ENCODE results near the gene MICAL2.

MICAL2 gene

DNA sequence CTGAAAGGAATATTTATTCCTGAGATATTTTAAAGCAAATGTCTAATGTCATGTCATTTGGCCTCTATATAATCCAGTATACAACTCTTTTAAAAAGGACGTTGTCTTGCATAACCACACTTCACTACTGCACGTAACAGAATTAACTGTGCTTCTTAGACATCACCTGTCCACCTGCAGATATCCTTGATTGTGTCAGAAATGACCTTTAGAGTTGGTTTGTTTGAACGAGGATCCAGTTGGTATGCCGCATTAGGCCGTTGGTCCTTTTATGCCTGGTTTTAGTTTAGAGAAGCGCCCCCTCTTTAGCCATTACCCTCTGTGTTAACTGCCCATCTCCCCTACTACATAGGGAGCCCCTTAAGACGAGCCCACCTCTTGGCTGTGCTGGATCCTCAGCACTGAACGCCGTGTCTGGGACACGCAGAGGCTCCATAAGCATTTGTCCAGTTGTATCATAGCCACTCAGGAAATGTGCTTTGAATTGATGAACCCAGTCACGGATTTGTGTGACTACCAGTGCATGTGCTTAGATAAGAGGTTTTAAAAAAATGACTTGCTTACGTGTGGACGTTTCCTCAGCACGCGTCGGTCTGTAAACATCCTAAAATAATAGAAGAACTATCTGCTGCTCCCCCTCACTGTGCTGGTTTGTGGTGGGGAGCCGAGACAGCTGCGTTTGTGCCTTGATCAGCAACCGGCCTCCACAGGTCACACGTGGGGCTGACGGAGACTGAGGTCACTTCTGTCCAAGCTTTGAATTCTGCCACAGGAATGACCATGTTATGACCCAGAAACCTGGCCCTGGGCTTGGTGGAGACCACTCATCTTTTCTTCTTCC, 4.0 kb downstream of the MICAL2 start:
- no peak for TF ChIP-seq TAF1 (IDR thresholded peaks at IDR 0.05; ENCODE audit: borderline replicate concordance, insufficient read depth, low read length)
- no peak for TF ChIP-seq POLR2AphosphoS5 (IDR thresholded peaks at IDR 0.05; ENCODE audit: low read depth, low read length)
- TF ChIP-seq FOXP2 (optimal IDR thresholded peaks at IDR 0.05; ENCODE audit: borderline replicate concordance, extremely low read depth, extremely low read length, insufficient read depth): no peak
- no peak for TF ChIP-seq SIN3A (IDR thresholded peaks at IDR 0.05; ENCODE audit: borderline replicate concordance, insufficient read depth, low read length)
- TF ChIP-seq, protein P1, sequence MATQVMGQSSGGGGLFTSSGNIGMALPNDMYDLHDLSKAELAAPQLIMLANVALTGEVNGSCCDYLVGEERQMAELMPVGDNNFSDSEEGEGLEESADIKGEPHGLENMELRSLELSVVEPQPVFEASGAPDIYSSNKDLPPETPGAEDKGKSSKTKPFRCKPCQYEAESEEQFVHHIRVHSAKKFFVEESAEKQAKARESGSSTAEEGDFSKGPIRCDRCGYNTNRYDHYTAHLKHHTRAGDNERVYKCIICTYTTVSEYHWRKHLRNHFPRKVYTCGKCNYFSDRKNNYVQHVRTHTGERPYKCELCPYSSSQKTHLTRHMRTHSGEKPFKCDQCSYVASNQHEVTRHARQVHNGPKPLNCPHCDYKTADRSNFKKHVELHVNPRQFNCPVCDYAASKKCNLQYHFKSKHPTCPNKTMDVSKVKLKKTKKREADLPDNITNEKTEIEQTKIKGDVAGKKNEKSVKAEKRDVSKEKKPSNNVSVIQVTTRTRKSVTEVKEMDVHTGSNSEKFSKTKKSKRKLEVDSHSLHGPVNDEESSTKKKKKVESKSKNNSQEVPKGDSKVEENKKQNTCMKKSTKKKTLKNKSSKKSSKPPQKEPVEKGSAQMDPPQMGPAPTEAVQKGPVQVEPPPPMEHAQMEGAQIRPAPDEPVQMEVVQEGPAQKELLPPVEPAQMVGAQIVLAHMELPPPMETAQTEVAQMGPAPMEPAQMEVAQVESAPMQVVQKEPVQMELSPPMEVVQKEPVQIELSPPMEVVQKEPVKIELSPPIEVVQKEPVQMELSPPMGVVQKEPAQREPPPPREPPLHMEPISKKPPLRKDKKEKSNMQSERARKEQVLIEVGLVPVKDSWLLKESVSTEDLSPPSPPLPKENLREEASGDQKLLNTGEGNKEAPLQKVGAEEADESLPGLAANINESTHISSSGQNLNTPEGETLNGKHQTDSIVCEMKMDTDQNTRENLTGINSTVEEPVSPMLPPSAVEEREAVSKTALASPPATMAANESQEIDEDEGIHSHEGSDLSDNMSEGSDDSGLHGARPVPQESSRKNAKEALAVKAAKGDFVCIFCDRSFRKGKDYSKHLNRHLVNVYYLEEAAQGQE (IDR thresholded peaks at IDR 0.05; ENCODE audit: insufficient read depth in 1 of 2, low read depth in 2 of 2, low read length in 2 of 2): no peak

DNA sequence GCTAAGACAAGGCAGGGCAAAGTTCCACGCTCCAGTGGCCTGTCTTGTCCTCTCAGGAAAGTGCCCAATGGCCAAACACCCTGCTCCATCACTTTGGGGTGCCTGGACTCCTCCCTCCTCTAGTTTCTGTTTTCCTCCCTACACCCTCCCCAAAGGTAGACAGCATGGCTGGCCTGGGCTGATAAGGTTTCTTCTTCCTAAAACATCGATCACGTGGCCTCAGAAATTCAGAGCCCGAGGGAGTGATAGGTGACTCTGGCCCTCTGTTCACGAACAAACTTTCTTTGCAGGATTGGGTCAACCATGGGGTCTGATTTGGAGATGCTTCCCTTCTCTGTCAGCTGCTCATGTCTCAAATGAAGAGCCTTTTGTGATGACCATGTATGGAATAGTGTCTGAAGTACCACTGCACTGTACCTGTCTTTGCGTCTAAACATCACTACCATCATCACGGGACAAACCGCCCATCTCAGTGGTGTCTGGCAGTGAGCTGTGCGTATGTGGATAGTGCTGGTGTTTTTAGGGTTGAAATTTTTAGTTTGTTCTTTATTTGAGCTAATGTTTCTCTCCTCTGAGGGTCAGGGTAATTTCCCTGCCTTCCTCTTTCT, 6.1 kb downstream of the MICAL2 start:
- TF ChIP-seq FOXP2 (optimal IDR thresholded peaks at IDR 0.05; ENCODE audit: borderline replicate concordance, extremely low read depth, extremely low read length, insufficient read depth) (no peak), SIN3A (IDR thresholded peaks at IDR 0.05; ENCODE audit: borderline replicate concordance, insufficient read depth, low read length) (no peak), TAF1 (IDR thresholded peaks at IDR 0.05; ENCODE audit: borderline replicate concordance, insufficient read depth, low read length) (no peak), POLR2AphosphoS5 (IDR thresholded peaks at IDR 0.05; ENCODE audit: low read depth, low read length) (no peak)
- TF ChIP-seq, protein P1 (IDR thresholded peaks at IDR 0.05; ENCODE audit: insufficient read depth in 1 of 2, low read depth in 2 of 2, low read length in 2 of 2): no peak

DNA sequence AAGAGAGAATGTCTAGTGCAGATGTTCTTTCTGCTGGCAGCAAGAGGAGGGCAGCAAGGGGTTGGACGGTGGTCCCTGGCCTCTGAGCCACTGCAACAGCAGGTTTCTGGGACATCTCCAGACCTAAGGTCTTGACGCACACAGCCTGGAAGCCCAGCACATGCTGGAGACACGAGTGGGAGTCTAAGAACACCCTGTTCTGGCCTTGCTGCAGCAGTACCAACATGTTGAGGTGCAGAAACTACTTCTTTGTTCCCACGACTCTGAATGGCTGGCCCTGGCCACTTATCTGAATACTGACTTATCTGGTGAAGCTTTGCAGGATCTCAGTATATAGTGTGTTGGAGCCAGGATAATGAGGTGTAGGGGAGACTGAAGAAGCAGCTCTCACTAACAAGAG, 6.8 kb downstream of the MICAL2 start:
- no peak for TF ChIP-seq POLR2AphosphoS5 (IDR thresholded peaks at IDR 0.05; ENCODE audit: low read depth, low read length)
- TF ChIP-seq SIN3A (IDR thresholded peaks at IDR 0.05; ENCODE audit: borderline replicate concordance, insufficient read depth, low read length): no peak
- TF ChIP-seq TAF1 (IDR thresholded peaks at IDR 0.05; ENCODE audit: borderline replicate concordance, insufficient read depth, low read length): no peak
- TF ChIP-seq, protein P1 (IDR thresholded peaks at IDR 0.05; ENCODE audit: insufficient read depth in 1 of 2, low read depth in 2 of 2, low read length in 2 of 2): no peak
- TF ChIP-seq FOXP2 (optimal IDR thresholded peaks at IDR 0.05; ENCODE audit: borderline replicate concordance, extremely low read depth, extremely low read length, insufficient read depth): no peak

- TF ChIP-seq, protein P1 (IDR thresholded peaks at IDR 0.05; ENCODE audit: insufficient read depth in 1 of 2, low read depth in 2 of 2, low read length in 2 of 2): no peak
- TF ChIP-seq POLR2AphosphoS5 (IDR thresholded peaks at IDR 0.05; ENCODE audit: low read depth, low read length) (no peak), TAF1 (IDR thresholded peaks at IDR 0.05; ENCODE audit: borderline replicate concordance, insufficient read depth, low read length) (no peak), FOXP2 (optimal IDR thresholded peaks at IDR 0.05; ENCODE audit: borderline replicate concordance, extremely low read depth, extremely low read length, insufficient read depth) (no peak), SIN3A (IDR thresholded peaks at IDR 0.05; ENCODE audit: borderline replicate concordance, insufficient read depth, low read length) (no peak)
These were observed 7.2 kb downstream of the MICAL2 start for GRCh38 chr11:12117611-12118010.

All from PFSK-1 (cell line).